Calu3 (cell line): Measurements from ENCODE around the gene ASB4. TPM values are rescaled to one million over a fixed set of nuclear protein-coding genes. Genes with fewer than 3 reads are reported as not detected.

ENCODE experiments used
- BruUV-seq: library from RNA; stranded (reverse); fragments of 400-500 nt; replicated peaks from 2 replicates; lab custom pipeline; 2021; lab: Mats Ljungman, UMichigan
- CTCF ChIA-PET: fragments of 300-600 bp; sonication (Branson Sonifier 250); formaldehyde crosslinking; loops from one replicate; lab custom pipeline; 2022; ENCODE audit warnings: antibody characterized with exemption; lab: Charles Lee
- DNase-seq: peaks from one replicate; pipeline ENCODE4 v3.0.0; 2022
- H3K27ac Mint-ChIP-seq: one replicate; pipeline ENCODE4 v1.8.0; 2022; ENCODE audit warnings: mixed read lengths; ENCODE audit not compliant: unreplicated experiment
- H3K27me3 Mint-ChIP-seq: one replicate; pipeline ENCODE4 v1.8.0; 2022; ENCODE audit warnings: mixed read lengths; ENCODE audit not compliant: unreplicated experiment
- H3K36me3 Mint-ChIP-seq: one replicate; pipeline ENCODE4 v1.8.0; 2022; ENCODE audit warnings: mild to moderate bottlenecking, moderate library complexity, mixed read lengths; ENCODE audit not compliant: insufficient read depth, unreplicated experiment
- H3K4me1 Mint-ChIP-seq: one replicate; pipeline ENCODE4 v1.8.0; 2022; ENCODE audit warnings: mild to moderate bottlenecking, low read depth, mixed read lengths; ENCODE audit not compliant: unreplicated experiment
- H3K4me3 Mint-ChIP-seq: one replicate; pipeline ENCODE4 v1.8.0; 2022; ENCODE audit warnings: mild to moderate bottlenecking, low read depth, moderate library complexity, mixed read lengths; ENCODE audit not compliant: unreplicated experiment
- H3K9me3 Mint-ChIP-seq: one replicate; pipeline ENCODE4 v1.8.0; 2022; ENCODE audit warnings: low read depth, mixed read lengths; ENCODE audit not compliant: unreplicated experiment
- CTCF ChIP-seq: fragments of 200-600 bp; IDR thresholded peaks from one replicate; pipeline ENCODE4 v1.8.0; 2022; ENCODE audit warnings: antibody characterized with exemption; ENCODE audit not compliant: unreplicated experiment
- intact Hi-C: fragments of 100-400 bp; cut with micrococcal nuclease; formaldehyde crosslinking; loops from one replicate; pipeline ENCODE4 v1.10.0; 2022; ENCODE audit not compliant: unreplicated experiment
- total RNA-seq: library from RNA; stranded (reverse); gene quantifications from 2 replicates; pipeline ENCODE4 v1.2.3, GENCODE V29; 2022

The ASB4 gene
- total RNA-seq, 1 experiment from 2014 or later = 0.47 TPM

- no peak overlapping the region for H3K27ac Mint-ChIP-seq
- CTCF ChIA-PET = interaction anchor here (0.6 kb wide), 1 partner anchor 235 kb away, joined by 5 read pairs; no protein-coding TSS in a partner anchor
- H3K27me3 Mint-ChIP-seq = no peaks in the 10 kb centered on the region
- H3K36me3 Mint-ChIP-seq = no peaks in the 10 kb centered on the region
- intact Hi-C loops = no loop called here
- H3K4me3 Mint-ChIP-seq = no peak overlapping the region
- TF ChIP-seq CTCF = no peak
- no peaks in the 10 kb centered on the region for H3K4me1 Mint-ChIP-seq
- DNase-seq = no peak
- BruUV-seq = no TSS peak
- H3K9me3 Mint-ChIP-seq = peaks cover 2% of the 10 kb centered on the region
Measured at GRCh38 chr7:95467912-95468607, 17.7 kb upstream of the ASB4 start.

- H3K4me3 Mint-ChIP-seq = no peak overlapping the region
- intact Hi-C loops = no loop called here
- no peak for DNase-seq
- no peak overlapping the region for H3K27ac Mint-ChIP-seq
- H3K27me3 Mint-ChIP-seq = no peaks in the 10 kb centered on the region
- no TSS peak for BruUV-seq
- no peaks in the 10 kb centered on the region for H3K36me3 Mint-ChIP-seq
- H3K9me3 Mint-ChIP-seq = no peaks in the 10 kb centered on the region
- no peaks in the 10 kb centered on the region for H3K4me1 Mint-ChIP-seq
- TF ChIP-seq CTCF = no peak
- CTCF ChIA-PET = no interaction called here
Measured at GRCh38 chr7:95469187-95469586, 16.6 kb upstream of the ASB4 start.

- BruUV-seq = no TSS peak
- Mint-ChIP-seq H3K36me3 (no peaks in the 10 kb centered on the region), H3K27me3 (no peaks in the 10 kb centered on the region), H3K27ac (no peak overlapping the region), H3K4me3 (no peak overlapping the region), H3K4me1 (no peaks in the 10 kb centered on the region), H3K9me3 (no peaks in the 10 kb centered on the region)
- CTCF ChIA-PET = interaction anchor here (1.5 kb wide), 1 partner anchor 74 kb away, joined by 5 read pairs; the partner anchor contains the start of gene PON3
- DNase-seq = no peak
- TF ChIP-seq CTCF = no peak
- intact Hi-C loops = loop anchor here (10.0 kb wide), 1 partner anchor 225 kb away; no protein-coding TSS in a partner anchor
Measured at GRCh38 chr7:95469848-95470247, 15.9 kb upstream of the ASB4 start.

- CTCF ChIA-PET = interaction anchor here (1.5 kb wide), 1 partner anchor 74 kb away, joined by 5 read pairs; the partner anchor contains the start of gene PON3
- Mint-ChIP-seq H3K4me1 (no peaks in the 10 kb centered on the region), H3K27ac (no peak overlapping the region), H3K27me3 (no peaks in the 10 kb centered on the region), H3K36me3 (no peaks in the 10 kb centered on the region), H3K4me3 (no peak overlapping the region), H3K9me3 (no peaks in the 10 kb centered on the region)
- BruUV-seq = no TSS peak
- TF ChIP-seq CTCF = no peak
- no peak for DNase-seq
- intact Hi-C loops = loop anchor here (10.0 kb wide), 1 partner anchor 226 kb away; no protein-coding TSS in a partner anchor
Measured at GRCh38 chr7:95470452-95470851, 15.3 kb upstream of the ASB4 start.
